Stimulated activated naive CD8-positive, alpha-beta T cell treated with anti-CD3 and anti-CD28 coated beads, Interleukin-15, amount 100 ng/mL, for 72 hours (primary cell): Measurements from ENCODE around the gene C1orf174.

Experiments
- ATAC-seq: fragments of 150-1000 bp; cut with Tn5 transposase; 2 replicates; pipeline ENCODE4 v1.10.0; 2021; ENCODE audit warnings: mild to moderate bottlenecking, moderate library complexity
- DNase-seq, 2 donors: peaks; one replicate each; pipeline ENCODE4 v3.0.0; 2021 to 2022
- H3K27ac Mint-ChIP-seq, 2 donors: one replicate each; pipeline ENCODE4 v1.8.0; 2022; ENCODE audit warnings: mild to moderate bottlenecking in 2 of 2, mixed read lengths in 2 of 2, moderate library complexity in 2 of 2
- H3K27me3 Mint-ChIP-seq: one replicate; pipeline ENCODE4 v1.8.0; 2022; ENCODE audit warnings: mixed read lengths
- H3K4me1 Mint-ChIP-seq: one replicate; pipeline ENCODE4 v1.8.0; 2022; ENCODE audit warnings: mild to moderate bottlenecking, mixed read lengths
- H3K4me3 Mint-ChIP-seq, 2 donors: one replicate each; pipeline ENCODE4 v1.8.0; 2022; ENCODE audit warnings: mild to moderate bottlenecking in 2 of 2, mixed read lengths in 2 of 2, moderate library complexity in 1 of 2
- H3K9me3 Mint-ChIP-seq, 2 donors: one replicate each; pipeline ENCODE4 v1.8.0; 2022; ENCODE audit warnings: mixed read lengths in 2 of 2

Gene C1orf174

GRCh38 chr1:3858231-3858981 is 41.7 kb downstream of the C1orf174 start:
- H3K27me3 Mint-ChIP-seq = no peaks in the 10 kb centered on the region
- no peak for ATAC-seq
- H3K9me3 Mint-ChIP-seq = no peaks in the 10 kb centered on the region
- H3K4me3 Mint-ChIP-seq = peak overlapping the region; percentile 98 to 100
- DNase-seq = no peak
- no peak overlapping the region for H3K27ac Mint-ChIP-seq
- H3K4me1 Mint-ChIP-seq = peaks cover 30% of the 10 kb centered on the region

GRCh38 chr1:3857791-3858129 is 42.3 kb downstream of the C1orf174 start:
- H3K4me1 Mint-ChIP-seq = peaks cover 30% of the 10 kb centered on the region

GRCh38 chr1:3856923-3857790 is 42.9 kb downstream of the C1orf174 start, which contains the start of the genes CEP104 and DFFB:
Gene CEP104, minus strand, starts transcription at chr1:3857211. Its CDS starts 4,804 bp downstream, at chr1:3852407.
Gene DFFB, plus strand, starts transcription at chr1:3857476. Its CDS starts 128 bp downstream, at chr1:3857604.
- Mint-ChIP-seq H3K27me3 (no peaks in the 10 kb centered on the region), H3K4me1 (peaks cover 30% of the 10 kb centered on the region), H3K4me3 (peak within 1 kb of the TSS; percentile 98 to 100), H3K27ac (peak within 1 kb of the TSS; percentile 94 to 98), H3K9me3 (no peaks in the 10 kb centered on the region)
- DNase-seq (peak; percentile 96 to 98), ATAC-seq (peak; percentile 98)

More at GRCh38 chr1:3857791-3858129, 42.3 kb downstream of the C1orf174 start:
- H3K4me3 Mint-ChIP-seq = peak overlapping the region; percentile 98 to 100
- H3K27me3 Mint-ChIP-seq = no peaks in the 10 kb centered on the region
- no peak for DNase-seq
- no peak overlapping the region for H3K27ac Mint-ChIP-seq
- H3K9me3 Mint-ChIP-seq = no peaks in the 10 kb centered on the region
- ATAC-seq = no peak

- no peak overlapping the region for H3K4me3 Mint-ChIP-seq
- no peak for ATAC-seq
- H3K4me1 Mint-ChIP-seq = peaks cover 15% of the 10 kb centered on the region
- H3K27ac Mint-ChIP-seq = peak overlapping the region in 1 of 2 donors; percentile 14
- no peaks in the 10 kb centered on the region for H3K27me3 Mint-ChIP-seq
- no peaks in the 10 kb centered on the region for H3K9me3 Mint-ChIP-seq
- DNase-seq = no peak
Observed at GRCh38 chr1:3852711-3853485, 47.2 kb downstream of the C1orf174 start.

- no peaks in the 10 kb centered on the region for H3K9me3 Mint-ChIP-seq
- H3K4me1 Mint-ChIP-seq = peaks cover 14% of the 10 kb centered on the region
- DNase-seq = no peak
- no peak overlapping the region for H3K27ac Mint-ChIP-seq
- no peaks in the 10 kb centered on the region for H3K27me3 Mint-ChIP-seq
- H3K4me3 Mint-ChIP-seq = no peak overlapping the region
- ATAC-seq = no peak
Observed at GRCh38 chr1:3852091-3852490, 48.0 kb downstream of the C1orf174 start.

- no peak for ATAC-seq
- H3K9me3 Mint-ChIP-seq = no peaks in the 10 kb centered on the region
- H3K4me3 Mint-ChIP-seq = no peak overlapping the region
- H3K4me1 Mint-ChIP-seq = peaks cover 13% of the 10 kb centered on the region
- no peaks in the 10 kb centered on the region for H3K27me3 Mint-ChIP-seq
- no peak for DNase-seq
- no peak overlapping the region for H3K27ac Mint-ChIP-seq
Observed at GRCh38 chr1:3851292-3851691, 48.8 kb downstream of the C1orf174 start.

- ATAC-seq = no peak
- Mint-ChIP-seq H3K27me3 (no peaks in the 10 kb centered on the region), H3K27ac (no peak overlapping the region), H3K4me3 (no peak overlapping the region), H3K4me1 (peaks cover 9% of the 10 kb centered on the region), H3K9me3 (no peaks in the 10 kb centered on the region)
- DNase-seq = no peak
Observed at GRCh38 chr1:3850857-3851256, 49.2 kb downstream of the C1orf174 start.

- no peaks in the 10 kb centered on the region for H3K9me3 Mint-ChIP-seq
- H3K27me3 Mint-ChIP-seq = no peaks in the 10 kb centered on the region
- no peak for ATAC-seq
- H3K4me3 Mint-ChIP-seq = no peak overlapping the region
- no peak for DNase-seq
- H3K4me1 Mint-ChIP-seq = no peaks in the 10 kb centered on the region
- H3K27ac Mint-ChIP-seq = no peak overlapping the region
Observed at GRCh38 chr1:3847081-3847480, 53.0 kb downstream of the C1orf174 start.

- Mint-ChIP-seq H3K4me3 (no peak overlapping the region), H3K9me3 (no peaks in the 10 kb centered on the region), H3K27ac (no peak overlapping the region), H3K4me1 (no peaks in the 10 kb centered on the region), H3K27me3 (no peaks in the 10 kb centered on the region)
- no peak for DNase-seq
- no peak for ATAC-seq
Observed at GRCh38 chr1:3846541-3846940, 53.5 kb downstream of the C1orf174 start.

- H3K4me3 Mint-ChIP-seq = no peak overlapping the region
- no peaks in the 10 kb centered on the region for H3K4me1 Mint-ChIP-seq
- no peaks in the 10 kb centered on the region for H3K9me3 Mint-ChIP-seq
- H3K27me3 Mint-ChIP-seq = no peaks in the 10 kb centered on the region
- no peak overlapping the region for H3K27ac Mint-ChIP-seq
- ATAC-seq = no peak
- no peak for DNase-seq
Observed at GRCh38 chr1:3842912-3843311, 57.2 kb downstream of the C1orf174 start.

GRCh38 chr1:3841491-3841890 is 58.6 kb downstream of the C1orf174 start:
- H3K9me3 Mint-ChIP-seq = peaks cover 5% of the 10 kb centered on the region in 2 donors
- no peak for ATAC-seq
- no peaks in the 10 kb centered on the region for H3K27me3 Mint-ChIP-seq
- H3K27ac Mint-ChIP-seq = peak overlapping the region in 1 of 2 donors; percentile 66
- no peak overlapping the region for H3K4me3 Mint-ChIP-seq
- H3K4me1 Mint-ChIP-seq = no peaks in the 10 kb centered on the region
- no peak for DNase-seq
